BJ (cell line): ENCODE results near the gene CACNA1I. TPM values are rescaled to one million over a fixed set of nuclear protein-coding genes. Genes with fewer than 3 reads are reported as not detected.

Experiments
- CTCF ChIA-PET: fragments of 350-600 bp; formaldehyde crosslinking; extraction: SDS; loops from one replicate; lab custom pipeline; 2021; ENCODE audit warnings: antibody characterized with exemption, inconsistent platforms; lab: Yijun Ruan, JAX
- POLR2A ChIA-PET: fragments of 300-600 bp; sonication (Branson Sonifier 250); formaldehyde crosslinking; extraction: SDS; loops from one replicate; lab custom pipeline; 2021; ENCODE audit warnings: antibody characterized with exemption; lab: Charles Lee
- DNase-seq: peaks from one replicate; pipeline ENCODE4 v3.0.0-alpha.2; 2011; ENCODE audit warnings: low read depth
- H3K27me3 ChIP-seq: 2 replicates; pipeline ENCODE4 v1.6.0; 2011; ENCODE audit warnings: low read length; ENCODE audit not compliant: control insufficient read depth, insufficient read depth
- H3K36me3 ChIP-seq: 2 replicates; pipeline ENCODE4 v1.5.1; 2011; ENCODE audit warnings: low read length; ENCODE audit not compliant: control insufficient read depth, insufficient read depth
- H3K4me3 ChIP-seq: 2 replicates; pipeline ENCODE4 v1.5.1; 2011; ENCODE audit warnings: low read depth, mild to moderate bottlenecking, control low read depth, low read length
- CTCF ChIP-seq: IDR thresholded peaks from 2 replicates; pipeline ENCODE4 v1.5.1; 2011; ENCODE audit warnings: low read depth, mild to moderate bottlenecking, control low read depth, inconsistent platforms, low read length, moderate library complexity; ENCODE audit not compliant: insufficient read depth
- polyA plus RNA-seq: library from polyadenylated mRNA; depleted of rRNA; stranded (reverse); fragments of >200 nt; gene quantifications from 2 replicates; pipeline ENCODE4 v1.2.3, GENCODE V29; 2011

CACNA1I gene
- polyA plus RNA-seq, 1 experiment, result 0.01 TPM

DNA sequence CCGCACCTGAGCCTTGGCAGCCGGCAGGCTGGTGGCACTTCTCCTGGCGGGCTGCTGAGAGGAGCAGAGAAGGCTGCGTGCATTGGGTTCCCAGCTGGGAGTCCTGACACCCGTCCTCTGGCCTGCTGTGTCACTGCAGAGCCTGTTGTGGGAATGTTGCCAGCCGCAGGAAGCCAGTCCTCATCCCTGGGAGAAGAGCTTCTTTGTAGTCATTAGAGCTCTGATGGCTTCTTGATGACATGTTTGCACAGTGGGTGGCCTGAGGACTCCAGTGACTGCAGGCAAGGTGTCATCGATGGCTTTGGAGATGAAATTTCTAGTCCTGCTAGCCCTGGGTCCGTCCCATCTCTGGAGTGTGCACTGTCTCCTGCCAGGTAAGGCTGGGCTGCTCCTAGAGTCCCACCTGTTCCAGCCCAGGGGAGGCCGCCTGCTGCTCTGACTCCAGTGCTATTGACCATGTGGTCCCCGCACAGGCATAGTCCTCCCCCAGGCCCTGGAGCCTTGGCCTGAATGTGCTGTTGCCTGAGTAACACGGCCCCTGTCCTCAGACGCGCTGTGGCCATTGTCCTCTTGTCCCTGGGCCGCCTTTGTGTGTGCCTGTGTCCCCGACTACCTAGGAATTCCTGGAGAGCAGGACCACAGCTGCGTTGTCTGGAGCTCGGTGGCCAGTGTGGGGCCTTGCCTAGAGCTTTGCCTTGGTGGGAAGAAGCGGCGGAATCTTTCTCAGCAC, 129.2 kb downstream of the CACNA1I start:
- TF ChIP-seq CTCF, result no peak
- Histone ChIP-seq H3K27me3 (peaks cover 6% of the 10 kb centered on the region), H3K36me3 (no peaks in the 10 kb centered on the region), H3K4me3 (no peak overlapping the region)
- DNase-seq, result no peak
- CTCF ChIA-PET, result interaction anchor here (1.0 kb wide), 1 partner anchor 10 kb away, joined by 4 read pairs; no protein-coding TSS in a partner anchor
- POLR2A ChIA-PET, result no interaction called here

DNA sequence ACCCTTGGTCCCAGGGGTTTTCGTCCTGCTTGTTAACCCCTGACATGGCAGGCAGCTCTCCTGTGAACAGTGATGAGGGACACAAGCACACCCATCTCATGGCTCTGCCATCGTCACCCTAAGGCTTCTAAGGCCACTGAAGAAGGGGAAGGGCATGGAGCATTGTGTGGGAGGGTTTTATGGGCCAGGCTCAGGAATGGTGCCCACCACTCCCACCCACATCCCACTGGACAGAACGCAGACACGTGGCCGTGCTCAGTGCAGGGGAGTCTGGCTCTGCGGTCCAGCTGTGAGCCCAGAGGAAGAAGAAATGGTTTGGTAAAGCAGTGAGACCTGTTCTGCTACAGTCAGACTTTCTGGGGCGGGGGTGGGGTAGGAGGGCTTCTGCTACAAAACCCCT, 130.0 kb downstream of the CACNA1I start:
- DNase-seq, result no peak
- Histone ChIP-seq H3K27me3 (peaks cover 4% of the 10 kb centered on the region), H3K36me3 (no peaks in the 10 kb centered on the region), H3K4me3 (no peak overlapping the region)
- CTCF ChIA-PET, result interaction anchor here (0.6 to 1.0 kb wide), 2 partner anchors 14 to 602 kb away, joined by 3 read pairs; no protein-coding TSS in a partner anchor
- TF ChIP-seq CTCF, result no peak
- POLR2A ChIA-PET, result no interaction called here

- TF ChIP-seq CTCF, result no peak
- CTCF ChIA-PET, result no interaction called here
Measured at GRCh38 chr22:39703091-39703490, 132.5 kb downstream of the CACNA1I start.

GRCh38 chr22:39703928-39704639, 133.5 kb downstream of the CACNA1I start:
- ChIA-PET CTCF (no interaction called here), POLR2A (no interaction called here)
- TF ChIP-seq CTCF, result no peak
- no peak for DNase-seq
- Histone ChIP-seq H3K36me3 (no peaks in the 10 kb centered on the region), H3K27me3 (peaks cover 4% of the 10 kb centered on the region), H3K4me3 (no peak overlapping the region)

More at GRCh38 chr22:39703091-39703490, 132.5 kb downstream of the CACNA1I start:
- DNase-seq, result no peak
- Histone ChIP-seq H3K27me3 (peaks cover 4% of the 10 kb centered on the region), H3K4me3 (no peak overlapping the region), H3K36me3 (no peaks in the 10 kb centered on the region)
- POLR2A ChIA-PET, result no interaction called here

DNA sequence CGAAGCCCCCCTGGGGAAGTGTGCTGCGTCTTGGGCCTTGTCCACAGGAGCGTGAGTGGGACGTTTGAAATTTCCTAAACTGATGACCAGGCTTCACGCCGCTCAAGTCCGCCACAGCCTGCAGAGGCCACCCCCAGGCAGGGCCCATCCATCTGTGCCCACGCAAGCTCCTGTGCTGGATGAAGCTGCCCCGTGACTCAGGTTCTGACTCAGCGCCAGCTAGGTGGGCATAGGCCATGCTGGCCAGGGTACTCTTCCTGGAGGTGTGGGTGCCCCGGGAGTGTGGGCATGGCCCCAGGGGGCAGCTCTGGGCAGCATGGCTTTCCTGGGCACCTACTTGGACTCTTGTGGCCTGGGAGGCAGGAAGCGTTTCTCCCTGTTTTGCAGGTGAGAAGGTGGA, 134.8 kb downstream of the CACNA1I start:
- CTCF ChIA-PET, result interaction anchor here (0.9 kb wide), 1 partner anchor 13 kb away, joined by 3 read pairs; no protein-coding TSS in a partner anchor
- POLR2A ChIA-PET, result no interaction called here
- no peak for DNase-seq
- no peak for TF ChIP-seq CTCF
- peaks cover 4% of the 10 kb centered on the region for H3K27me3 ChIP-seq
- H3K4me3 ChIP-seq, result no peak overlapping the region
- no peaks in the 10 kb centered on the region for H3K36me3 ChIP-seq
